GM23248 (cell line): ENCODE results near the gene ISL1. TPM values are rescaled to one million over a fixed set of nuclear protein-coding genes. Genes with fewer than 3 reads are reported as not detected.

Source experiments
- DNase-seq: peaks from one replicate; pipeline ENCODE4 v3.0.0-alpha.2; 2015
- H2AFZ ChIP-seq: fragments of 200-600 bp; sonication (generic); 2 replicates; pipeline ENCODE4 v1.6.1; 2016; ENCODE audit warnings: antibody characterized with exemption
- H3F3A ChIP-seq: fragments of 200-600 bp; sonication (generic); 2 replicates; pipeline ENCODE4 v1.6.1; 2016; ENCODE audit warnings: mild to moderate bottlenecking, antibody characterized with exemption, mixed run types; ENCODE audit not compliant: insufficient read depth
- H3K27ac ChIP-seq: fragments of 200-600 bp; sonication (generic); 2 replicates; pipeline ENCODE4 v1.5.1; 2016; ENCODE audit warnings: mild to moderate bottlenecking
- H3K27me3 ChIP-seq: fragments of 200-600 bp; sonication (generic); replicated peaks from 2 replicates; pipeline ENCODE4 v1.6.1; 2016; ENCODE audit warnings: mild to moderate bottlenecking; ENCODE audit not compliant: insufficient read depth
- H3K36me3 ChIP-seq: fragments of 200-600 bp; sonication (generic); 2 replicates; pipeline ENCODE4 v1.6.1; 2016; ENCODE audit warnings: low read depth, mild to moderate bottlenecking
- H3K4me1 ChIP-seq: fragments of 200-600 bp; sonication (generic); 2 replicates; pipeline ENCODE4 v1.6.1; 2016; ENCODE audit warnings: mild to moderate bottlenecking; ENCODE audit not compliant: insufficient read depth
- H3K4me2 ChIP-seq: fragments of 200-600 bp; sonication (generic); one replicate; pipeline ENCODE4 v1.6.1; 2016; ENCODE audit warnings: mild to moderate bottlenecking; ENCODE audit not compliant: unreplicated experiment
- H3K4me3 ChIP-seq: fragments of 200-600 bp; sonication (generic); 2 replicates; pipeline ENCODE4 v1.5.1; 2016; ENCODE audit warnings: mild to moderate bottlenecking
- H3K79me2 ChIP-seq: fragments of 200-600 bp; sonication (generic); 2 replicates; pipeline ENCODE4 v1.6.1; 2016; ENCODE audit warnings: mild to moderate bottlenecking; ENCODE audit not compliant: insufficient read depth
- H3K9ac ChIP-seq: fragments of 200-600 bp; sonication (generic); 2 replicates; pipeline ENCODE4 v1.6.1; 2016; ENCODE audit warnings: mild to moderate bottlenecking
- H3K9me2 ChIP-seq: fragments of 200-600 bp; sonication (generic); 2 replicates; pipeline ENCODE4 v1.6.1; 2016; ENCODE audit warnings: mixed run types, mild to moderate bottlenecking, moderate library complexity; ENCODE audit not compliant: insufficient read depth
- H3K9me3 ChIP-seq: fragments of 200-600 bp; sonication (generic); one replicate; pipeline ENCODE4 v1.6.1; 2017; ENCODE audit warnings: low read depth
- H4K20me1 ChIP-seq: fragments of 200-600 bp; sonication (generic); 2 replicates; pipeline ENCODE4 v1.6.0; 2016; ENCODE audit not compliant: insufficient read depth
- EZH2 ChIP-seq: fragments of 200-600 bp; sonication (generic); IDR thresholded peaks from 2 replicates; pipeline ENCODE4 v1.6.1; 2018; ENCODE audit warnings: antibody characterized with exemption, mild to moderate bottlenecking; ENCODE audit not compliant: insufficient read depth, poor library complexity, severe bottlenecking
- EZH2phosphoT487 ChIP-seq: fragments of 200-600 bp; sonication (generic); IDR thresholded peaks from 2 replicates; pipeline ENCODE4 v1.6.1; 2018; ENCODE audit warnings: antibody characterized with exemption, moderate library complexity, mild to moderate bottlenecking, low read depth; ENCODE audit not compliant: insufficient read depth
- WGBS, 2 experiments: methylation state at CpG; one replicate each; pipeline ENCODE4 v1.1.6; 2015 to 2017; ENCODE audit warnings: low lambda C conversion rate in 2 of 2, low coverage in 1 of 2; ENCODE audit errors: missing lambda C conversion rate in 2 of 2; 5-methylcytosine and 5-hydroxymethylcytosine counted together
- in situ Hi-C: fragments of 300-500 bp; cut with MboI; formaldehyde crosslinking; loops from 2 replicates; pipeline ENCODE4 v1.15.0; 2020
- polyA plus RNA-seq: library from polyadenylated mRNA; unstranded; fragments of >200 nt; fragmentation: Nextera tagmentation; extraction: Ambion mirVana; gene quantifications from 2 replicates; pipeline ENCODE4 v1.2.1, GENCODE V29; 2016
- total RNA-seq: library from RNA; depleted of rRNA; stranded (reverse); fragments of >200 nt; shearing (Covaris generic); gene quantifications from 2 replicates; pipeline ENCODE4 v1.2.3, GENCODE V29; 2014

ISL1 gene
- total and polyA plus RNA-seq, 2 experiments from 2014 or later = not detected

DNA sequence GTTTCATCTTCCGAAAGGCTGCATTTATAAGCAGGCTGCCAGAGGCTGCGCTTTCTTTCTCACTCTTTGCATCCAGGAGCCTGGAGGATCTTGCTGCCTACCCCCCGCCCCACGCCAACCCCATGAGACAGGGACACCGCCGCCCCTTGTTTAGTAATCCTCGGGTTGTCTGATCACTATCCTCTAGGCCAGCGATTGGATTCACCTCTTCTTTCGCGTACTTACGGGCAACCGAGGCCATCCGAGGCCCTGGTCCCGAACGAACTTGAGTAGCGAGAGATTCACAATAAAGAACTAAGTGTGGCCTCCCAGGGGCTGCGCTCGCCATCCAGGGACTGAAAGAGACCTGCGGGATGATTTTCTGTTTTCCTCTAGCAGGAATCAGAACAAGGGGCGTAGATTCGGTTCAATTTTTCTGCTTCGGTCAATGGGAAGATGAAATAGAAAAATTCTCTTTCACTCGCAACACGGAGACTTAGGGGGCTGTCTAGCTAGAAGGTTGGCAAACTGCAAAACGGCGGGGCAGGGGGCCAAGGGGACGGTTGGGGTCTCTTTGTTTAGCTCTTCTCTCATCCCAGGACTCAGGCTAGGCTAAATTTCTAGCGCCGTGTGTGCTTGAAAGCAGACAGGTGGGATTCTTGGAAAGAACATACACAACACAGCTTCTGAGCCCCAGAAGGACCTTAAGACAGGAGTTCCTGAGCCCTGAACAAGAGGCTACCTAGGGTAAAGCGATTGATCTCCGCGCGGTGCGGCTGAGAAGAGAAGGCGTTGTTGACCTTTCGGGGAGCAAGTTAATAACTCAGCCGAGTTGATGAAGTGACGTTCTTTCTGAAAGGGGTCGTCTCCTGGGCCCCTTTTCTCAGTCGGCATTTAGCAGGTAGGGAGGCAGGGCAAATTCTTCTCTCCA, 5.8 kb upstream of the ISL1 start:
- no peak for TF ChIP-seq EZH2phosphoT487
- TF ChIP-seq EZH2 = no peak
- Histone ChIP-seq H2AFZ (no peak overlapping the region), H3K27me3 (peaks cover 60% of the 10 kb centered on the region), H3K79me2 (no peaks in the 10 kb centered on the region), H3F3A (no peaks in the 10 kb centered on the region), H3K9me3 (no peaks in the 10 kb centered on the region), H4K20me1 (no peaks in the 10 kb centered on the region), H3K9me2 (no peaks in the 10 kb centered on the region), H3K36me3 (no peaks in the 10 kb centered on the region), H3K4me2 (no peak overlapping the region), H3K4me1 (no peaks in the 10 kb centered on the region), H3K27ac (no peak overlapping the region), H3K9ac (no peak overlapping the region), H3K4me3 (no peak overlapping the region)
- in situ Hi-C loops = no loop called here
- WGBS, 2 experiments = 13 to 15% methylated on average over 40 of the region's 40 CpGs
- DNase-seq = no peak

- TF ChIP-seq EZH2 (peak; percentile 68), EZH2phosphoT487 (no peak)
- Histone ChIP-seq H3K4me3 (no peak overlapping the region), H3K9me3 (no peaks in the 10 kb centered on the region), H3K4me1 (no peaks in the 10 kb centered on the region), H3K79me2 (no peaks in the 10 kb centered on the region), H3K27ac (no peak overlapping the region), H2AFZ (no peak overlapping the region), H3F3A (no peaks in the 10 kb centered on the region), H3K36me3 (no peaks in the 10 kb centered on the region), H3K4me2 (no peak overlapping the region), H4K20me1 (no peaks in the 10 kb centered on the region), H3K27me3 (peaks cover 65% of the 10 kb centered on the region), H3K9me2 (no peaks in the 10 kb centered on the region), H3K9ac (no peak overlapping the region)
- DNase-seq = no peak
- WGBS, 2 experiments = 6 to 9% methylated on average over 12 of the region's 12 CpGs
- in situ Hi-C loops = no loop called here
These were observed 5.2 kb upstream of the ISL1 start for GRCh38 chr5:51378061-51378409.

GRCh38 chr5:51378448-51379330, 4.6 kb upstream of the ISL1 start:
- TF ChIP-seq EZH2phosphoT487 (0 out of 2 replicates have a peak, but pooled peaks have one; percentile 10), EZH2 (peak; percentile 48)
- H3F3A ChIP-seq = no peaks in the 10 kb centered on the region
- 0 out of 2 replicates have a peak overlapping the region, but pooled peaks have one; percentile 21 for H3K4me3 ChIP-seq
- H3K27ac ChIP-seq = no peak overlapping the region
- H3K9me3 ChIP-seq = no peaks in the 10 kb centered on the region
- no peak overlapping the region for H3K9ac ChIP-seq
- H3K4me2 ChIP-seq = peak overlapping the region; percentile 28
- no peaks in the 10 kb centered on the region for H3K9me2 ChIP-seq
- H2AFZ ChIP-seq = peak overlapping the region; percentile 18; the same call in 1 of the 2 replicates
- H3K4me1 ChIP-seq = no peaks in the 10 kb centered on the region
- no peaks in the 10 kb centered on the region for H4K20me1 ChIP-seq
- in situ Hi-C loops = no loop called here
- H3K27me3 ChIP-seq = peaks cover 67% of the 10 kb centered on the region
- H3K36me3 ChIP-seq = no peaks in the 10 kb centered on the region
- no peaks in the 10 kb centered on the region for H3K79me2 ChIP-seq
- WGBS, 2 experiments = 4 to 5% methylated on average over 36 to 37 of the region's 37 CpGs
- peak; percentile 18 for DNase-seq

GRCh38 chr5:51379331-51379700, 3.9 kb upstream of the ISL1 start:
- no peaks in the 10 kb centered on the region for H3K36me3 ChIP-seq
- WGBS, 2 experiments = 0 to 4% methylated on average over 4 of the region's 4 CpGs

More at GRCh38 chr5:51379331-51379700, 3.9 kb upstream of the ISL1 start:
- in situ Hi-C loops = no loop called here
- no peaks in the 10 kb centered on the region for H3F3A ChIP-seq
- H3K27me3 ChIP-seq = peaks cover 74% of the 10 kb centered on the region
- H3K9me2 ChIP-seq = no peaks in the 10 kb centered on the region
- no peaks in the 10 kb centered on the region for H3K79me2 ChIP-seq
- H3K4me3 ChIP-seq = 0 out of 2 replicates have a peak overlapping the region, but pooled peaks have one; percentile 21
- H4K20me1 ChIP-seq = no peaks in the 10 kb centered on the region
- H3K27ac ChIP-seq = no peak overlapping the region
- no peaks in the 10 kb centered on the region for H3K4me1 ChIP-seq
- H3K4me2 ChIP-seq = peak overlapping the region; percentile 28
- TF ChIP-seq EZH2phosphoT487 = no peak
- TF ChIP-seq EZH2 = peak; percentile 62
- DNase-seq = no peak
- H2AFZ ChIP-seq = 0 out of 2 replicates have a peak overlapping the region, but pooled peaks have one; percentile 18
- no peaks in the 10 kb centered on the region for H3K9me3 ChIP-seq
- H3K9ac ChIP-seq = no peak overlapping the region
